ENCODE results near the gene UBE2K. TPM values are rescaled to one million over a fixed set of nuclear protein-coding genes. Genes with fewer than 3 reads are reported as not detected.

The UBE2K gene
- total and polyA plus RNA-seq, 2 of the 13 experiments (the other 11 are each of a cell fraction or from before 2014, with no cell fraction given) = 36.2 to 81.0 TPM

GRCh38 chr4:39664828-39665731 is 32.9 kb upstream of the UBE2K start (continued):
- TF ChIP-seq ZNF646 (CRISPR knock-in tag; IDR thresholded peaks at IDR 0.05) = peak; percentile 62; the same call in 1 of the 2 replicates
- no peak for TF ChIP-seq ZSCAN31 (CRISPR knock-in tag; IDR thresholded peaks at IDR 0.05; ENCODE audit: low read depth)
- 0 out of 2 replicates have a peak, but pooled peaks have one; percentile 31 for TF ChIP-seq DRAP1 (CRISPR knock-in tag; IDR thresholded peaks at IDR 0.05)
- no peak for TF ChIP-seq ZNF652 (CRISPR knock-in tag; IDR thresholded peaks at IDR 0.05; ENCODE audit: borderline replicate concordance, low read depth)
- no peak for TF ChIP-seq PCBP1 (IDR thresholded peaks at IDR 0.05; ENCODE audit: borderline replicate concordance, low read depth, low read length)
- TF ChIP-seq ZNF772 (CRISPR knock-in tag; IDR thresholded peaks at IDR 0.05) = no peak
- no peak for TF ChIP-seq SOX6 (IDR thresholded peaks at IDR 0.05)
- TF ChIP-seq SOX6 (CRISPR knock-in tag; IDR thresholded peaks at IDR 0.05) = peak; percentile 72
- no peak for TF ChIP-seq DNMT1 (CRISPR knock-in tag; IDR thresholded peaks at IDR 0.05)
- TF ChIP-seq FOXA3 (CRISPR knock-in tag; IDR thresholded peaks at IDR 0.05) = 0 out of 2 replicates have a peak, but pooled peaks have one; percentile 8
- TF ChIP-seq MIXL1 (CRISPR knock-in tag; IDR thresholded peaks at IDR 0.05) = 0 out of 2 replicates have a peak, but pooled peaks have one; percentile 23
- peak; percentile 42; the same call in 1 of the 2 replicates for TF ChIP-seq ARID3A (IDR thresholded peaks at IDR 0.05; ENCODE audit: low read depth, low read length)
- TF ChIP-seq STAT6 (CRISPR knock-in tag; IDR thresholded peaks at IDR 0.05; ENCODE audit: borderline replicate concordance) = no peak
- TF ChIP-seq ZNF788 (CRISPR knock-in tag; IDR thresholded peaks at IDR 0.05; ENCODE audit: borderline replicate concordance) = no peak
- TF ChIP-seq SAP130 (CRISPR knock-in tag; IDR thresholded peaks at IDR 0.05; ENCODE audit: low read depth) = peak; percentile 49

All from HepG2 (cell line).